Effector memory CD8-positive, alpha-beta T cell (primary cell): ENCODE results near the gene PSTPIP2.

Experiments
- ATAC-seq: fragments of 150-1000 bp; cut with Tn5 transposase; replicated peaks from 2 replicates; pipeline ENCODE4 v1.10.0; 2021; ENCODE audit warnings: mild to moderate bottlenecking, moderate library complexity
- DNase-seq, 3 experiments: peaks; one replicate each; pipeline ENCODE4 v3.0.0; 2021
- H3K27ac Mint-ChIP-seq, 2 donors: one replicate each; pipeline ENCODE4 v1.8.0; 2022; ENCODE audit warnings: mild to moderate bottlenecking in 2 of 2, mixed read lengths in 2 of 2, moderate library complexity in 2 of 2
- H3K27me3 Mint-ChIP-seq, 2 donors: one replicate each; pipeline ENCODE4 v1.8.0; 2022; ENCODE audit warnings: mixed read lengths in 2 of 2
- H3K36me3 Mint-ChIP-seq: one replicate; pipeline ENCODE4 v1.8.0; 2022; ENCODE audit warnings: mild to moderate bottlenecking, moderate library complexity, mixed read lengths; ENCODE audit not compliant: insufficient read depth
- H3K4me1 Mint-ChIP-seq, 2 donors: one replicate each; pipeline ENCODE4 v1.8.0; 2022; ENCODE audit warnings: low read depth in 2 of 2, mixed read lengths in 2 of 2
- H3K4me3 Mint-ChIP-seq, 2 donors: one replicate each; pipeline ENCODE4 v1.8.0; 2022; ENCODE audit warnings: mild to moderate bottlenecking in 2 of 2, mixed read lengths in 2 of 2, moderate library complexity in 2 of 2
- H3K9me3 Mint-ChIP-seq, 2 donors: one replicate each; pipeline ENCODE4 v1.8.0; 2022; ENCODE audit warnings: mixed read lengths in 2 of 2

PSTPIP2 gene

DNA sequence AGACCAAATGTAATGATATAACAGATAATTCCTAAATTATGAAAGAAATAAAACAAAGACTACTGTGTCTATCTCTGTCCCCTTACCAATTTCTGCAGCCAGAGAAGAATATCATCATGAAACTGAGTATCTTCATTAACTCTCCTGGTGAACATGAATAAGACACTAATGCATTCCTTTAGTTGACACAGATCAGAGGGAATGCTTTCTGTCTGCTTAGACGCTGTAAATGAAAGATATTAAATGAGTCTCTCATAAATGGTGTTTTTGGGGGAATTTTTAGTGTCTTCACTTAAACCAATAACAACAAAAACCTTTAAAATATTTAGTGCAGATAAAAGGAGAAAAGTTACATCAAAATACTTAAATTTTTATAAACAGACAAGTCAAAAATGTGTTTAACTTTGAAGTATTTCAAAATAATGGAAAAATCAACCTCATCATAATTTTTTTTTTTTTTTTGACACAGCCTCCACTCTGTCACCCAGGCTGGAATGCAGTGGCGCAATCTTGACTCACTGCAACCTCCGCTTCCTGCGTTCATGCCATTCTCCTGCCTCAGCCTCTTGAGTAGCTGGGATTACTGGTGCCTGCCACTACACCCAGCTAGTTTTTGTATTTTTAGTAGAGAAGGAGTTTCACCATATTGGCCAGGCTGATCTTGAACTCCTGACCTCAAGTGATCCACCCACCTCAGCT, 120.9 kb downstream of the PSTPIP2 start:
- no peaks in the 10 kb centered on the region for H3K27me3 Mint-ChIP-seq
- H3K36me3 Mint-ChIP-seq, result peaks cover 96% of the 10 kb centered on the region
- peaks cover 13 to 27% of the 10 kb centered on the region in 2 donors for H3K4me1 Mint-ChIP-seq
- H3K4me3 Mint-ChIP-seq, result no peak overlapping the region
- ATAC-seq, result no peak
- DNase-seq, result no peak
- no peak overlapping the region for H3K27ac Mint-ChIP-seq
- no peaks in the 10 kb centered on the region for H3K9me3 Mint-ChIP-seq

DNA sequence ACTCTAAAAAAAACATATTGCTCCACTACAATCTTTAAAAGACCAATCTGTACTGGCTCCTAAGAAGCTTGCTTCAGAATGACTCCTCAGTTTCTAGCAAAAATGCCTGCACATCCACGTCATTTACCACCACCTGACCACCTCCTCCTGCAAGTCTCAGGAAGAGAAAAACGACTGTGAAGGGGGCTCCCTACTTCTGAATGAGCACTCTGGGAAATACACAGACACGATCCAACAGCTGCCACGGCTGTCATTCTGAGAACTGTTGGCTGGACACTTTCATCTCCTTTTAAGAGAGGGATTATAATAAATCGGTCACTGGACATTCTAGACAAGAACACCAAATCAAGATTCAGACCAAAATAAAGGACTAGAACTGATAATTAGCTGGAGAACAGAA, 126.4 kb downstream of the PSTPIP2 start:
- DNase-seq, result no peak
- H3K27ac Mint-ChIP-seq, result no peak overlapping the region
- ATAC-seq, result no peak
- no peaks in the 10 kb centered on the region for H3K27me3 Mint-ChIP-seq
- peaks cover 95% of the 10 kb centered on the region for H3K36me3 Mint-ChIP-seq
- H3K9me3 Mint-ChIP-seq, result no peaks in the 10 kb centered on the region
- H3K4me1 Mint-ChIP-seq, result peaks cover 0 to 8% of the 10 kb centered on the region in 2 donors
- no peak overlapping the region for H3K4me3 Mint-ChIP-seq

- ATAC-seq (no peak), DNase-seq (no peak)
- peaks cover 28 to 35% of the 10 kb centered on the region in 2 donors for H3K4me1 Mint-ChIP-seq
- no peaks in the 10 kb centered on the region for H3K27me3 Mint-ChIP-seq
- no peak overlapping the region for H3K27ac Mint-ChIP-seq
- no peak overlapping the region for H3K4me3 Mint-ChIP-seq
- peaks cover 81% of the 10 kb centered on the region for H3K36me3 Mint-ChIP-seq
- no peaks in the 10 kb centered on the region for H3K9me3 Mint-ChIP-seq
These were observed 131.3 kb downstream of the PSTPIP2 start for GRCh38 chr18:45940724-45941123.

GRCh38 chr18:45939236-45939635, 132.8 kb downstream of the PSTPIP2 start:
- Mint-ChIP-seq H3K27me3 (no peaks in the 10 kb centered on the region), H3K9me3 (no peaks in the 10 kb centered on the region), H3K27ac (peak overlapping the region in 1 of 2 donors; percentile 59), H3K4me3 (peak overlapping the region in 1 of 2 donors; percentile 20), H3K4me1 (peaks cover 29 to 37% of the 10 kb centered on the region in 2 donors), H3K36me3 (peaks cover 72% of the 10 kb centered on the region)
- ATAC-seq (no peak), DNase-seq (no peak)

- Mint-ChIP-seq H3K9me3 (no peaks in the 10 kb centered on the region), H3K36me3 (peaks cover 70% of the 10 kb centered on the region), H3K4me1 (peaks cover 29 to 37% of the 10 kb centered on the region in 2 donors), H3K4me3 (peak overlapping the region; percentile 20 to 50), H3K27me3 (no peaks in the 10 kb centered on the region), H3K27ac (peak overlapping the region; percentile 27 to 59)
- peak; percentile 93 for ATAC-seq
- DNase-seq, result peak in 2 of 3 experiments; percentile 7 to 10
These were observed 133.5 kb downstream of the PSTPIP2 start for GRCh38 chr18:45938488-45938935.

DNA sequence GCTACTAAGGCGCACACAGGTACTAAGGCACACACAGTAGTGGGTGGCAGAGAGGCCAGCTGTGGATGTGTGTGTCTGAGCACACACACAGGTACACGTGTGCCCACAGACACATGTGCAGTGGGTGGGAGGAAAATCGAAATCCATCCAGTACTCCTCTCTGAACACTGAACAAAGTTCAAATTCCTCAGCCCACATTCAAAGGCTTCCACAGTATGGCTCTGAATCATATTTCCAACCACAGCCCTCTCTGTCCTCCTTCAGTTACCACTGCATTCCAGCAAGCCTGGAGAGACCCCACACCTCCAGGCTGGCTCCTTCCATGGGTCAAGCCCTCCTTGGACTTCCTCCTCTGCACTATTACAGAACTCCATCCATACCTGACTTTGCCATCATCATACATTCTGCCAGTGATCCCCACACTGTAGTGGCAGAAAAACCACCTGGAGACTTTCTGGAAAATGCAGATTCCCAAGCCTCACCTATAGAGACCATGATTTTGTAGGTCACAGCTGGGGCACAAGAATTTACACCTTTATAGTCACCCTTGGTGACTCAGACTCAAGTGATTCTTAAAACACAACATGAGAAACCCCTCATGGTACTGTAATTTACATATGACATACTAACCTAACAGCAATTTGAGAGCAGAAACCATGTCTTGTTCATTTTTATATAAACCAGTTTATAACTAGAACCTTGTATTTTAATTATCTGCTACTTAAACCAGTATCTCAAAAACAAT, 136.3 kb downstream of the PSTPIP2 start:
- Mint-ChIP-seq H3K27me3 (no peaks in the 10 kb centered on the region), H3K4me1 (peaks cover 31 to 43% of the 10 kb centered on the region in 2 donors), H3K36me3 (peaks cover 69% of the 10 kb centered on the region), H3K27ac (peak overlapping the region; percentile 32 to 33), H3K4me3 (no peak overlapping the region), H3K9me3 (no peaks in the 10 kb centered on the region)
- ATAC-seq, result no peak
- no peak for DNase-seq
